ENCODE measurements around the gene RCOR2.

Gene RCOR2

DNA sequence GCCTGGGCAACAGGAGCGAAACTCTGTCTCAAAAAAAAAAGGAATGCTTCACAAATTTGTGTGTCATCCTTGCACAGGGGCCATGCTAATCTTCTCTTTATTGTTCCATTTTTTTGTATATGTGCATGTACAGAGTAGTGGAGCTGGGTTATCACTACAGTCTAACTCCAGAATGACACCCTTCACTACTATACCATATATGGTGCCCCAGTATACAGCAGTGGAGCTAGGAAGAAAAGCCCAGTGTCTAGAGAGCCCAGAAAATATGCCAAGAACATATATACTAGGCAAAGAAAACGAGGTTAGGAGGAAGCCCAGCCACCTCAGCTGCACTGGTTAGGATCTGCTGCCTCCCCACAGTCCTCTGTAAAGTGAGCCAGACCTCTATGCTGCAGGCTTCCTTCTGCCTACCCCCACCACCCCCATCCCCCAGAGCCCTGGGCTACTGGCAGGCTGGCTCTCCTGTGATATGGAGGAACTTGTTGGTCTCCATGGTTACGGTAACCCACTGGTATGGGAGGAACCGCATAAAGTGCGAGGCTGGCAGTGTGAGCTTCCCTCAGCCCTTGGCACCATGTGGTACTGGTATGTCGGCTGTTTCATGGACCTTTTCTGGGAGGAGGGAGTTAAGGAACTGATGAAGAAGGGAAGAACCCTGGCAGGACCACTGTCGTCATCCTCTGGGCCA, 34.3 kb downstream of the RCOR2 start:
- Histone ChIP-seq H3K27ac (no peak overlapping the region), H3K27me3 (ENCODE audit: insufficient read depth, low read depth, severe bottlenecking) (no peaks in the 10 kb centered on the region), H3K36me3 (peaks cover 7% of the 10 kb centered on the region; the same call in 1 of the 2 replicates), H3K9me3 (ENCODE audit: severe bottlenecking) (no peaks in the 10 kb centered on the region), H3K4me3 (ENCODE audit: low read depth, low read length) (no peak overlapping the region)
- TF ChIP-seq, protein P1, sequence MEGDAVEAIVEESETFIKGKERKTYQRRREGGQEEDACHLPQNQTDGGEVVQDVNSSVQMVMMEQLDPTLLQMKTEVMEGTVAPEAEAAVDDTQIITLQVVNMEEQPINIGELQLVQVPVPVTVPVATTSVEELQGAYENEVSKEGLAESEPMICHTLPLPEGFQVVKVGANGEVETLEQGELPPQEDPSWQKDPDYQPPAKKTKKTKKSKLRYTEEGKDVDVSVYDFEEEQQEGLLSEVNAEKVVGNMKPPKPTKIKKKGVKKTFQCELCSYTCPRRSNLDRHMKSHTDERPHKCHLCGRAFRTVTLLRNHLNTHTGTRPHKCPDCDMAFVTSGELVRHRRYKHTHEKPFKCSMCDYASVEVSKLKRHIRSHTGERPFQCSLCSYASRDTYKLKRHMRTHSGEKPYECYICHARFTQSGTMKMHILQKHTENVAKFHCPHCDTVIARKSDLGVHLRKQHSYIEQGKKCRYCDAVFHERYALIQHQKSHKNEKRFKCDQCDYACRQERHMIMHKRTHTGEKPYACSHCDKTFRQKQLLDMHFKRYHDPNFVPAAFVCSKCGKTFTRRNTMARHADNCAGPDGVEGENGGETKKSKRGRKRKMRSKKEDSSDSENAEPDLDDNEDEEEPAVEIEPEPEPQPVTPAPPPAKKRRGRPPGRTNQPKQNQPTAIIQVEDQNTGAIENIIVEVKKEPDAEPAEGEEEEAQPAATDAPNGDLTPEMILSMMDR (IDR thresholded peaks at IDR 0.05; ENCODE audit: low read depth, low read length), result no peak
- DNase-seq, result no peak

DNA sequence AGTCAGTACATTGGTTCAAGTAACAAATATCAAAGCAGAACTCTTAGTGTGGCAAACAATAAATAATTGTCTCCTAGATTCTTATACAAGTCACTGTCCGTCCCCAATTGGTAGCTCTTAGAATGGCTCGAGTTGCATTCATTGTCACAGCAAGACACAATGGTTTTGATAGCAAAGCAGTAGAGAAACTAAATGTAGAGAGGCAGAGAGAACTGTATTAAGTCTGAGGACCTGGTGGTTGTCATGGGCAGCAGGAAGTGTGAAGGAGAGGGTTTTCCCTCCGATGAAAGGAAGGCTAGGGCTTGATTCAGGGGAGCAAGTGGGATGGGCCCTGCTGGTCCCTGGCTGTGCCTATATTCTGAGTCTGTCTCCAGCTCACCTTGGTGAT, 36.6 kb downstream of the RCOR2 start:
- H3K27ac ChIP-seq, result no peak overlapping the region
- no peak overlapping the region for H3K4me3 ChIP-seq (ENCODE audit: low read depth, low read length)
- TF ChIP-seq, protein P1 (IDR thresholded peaks at IDR 0.05; ENCODE audit: low read depth, low read length), result no peak
- H3K27me3 ChIP-seq (ENCODE audit: insufficient read depth, low read depth, severe bottlenecking), result no peaks in the 10 kb centered on the region
- no peaks in the 10 kb centered on the region for H3K9me3 ChIP-seq (ENCODE audit: severe bottlenecking)
- DNase-seq, result no peak
- peaks cover 13% of the 10 kb centered on the region for H3K36me3 ChIP-seq

DNA sequence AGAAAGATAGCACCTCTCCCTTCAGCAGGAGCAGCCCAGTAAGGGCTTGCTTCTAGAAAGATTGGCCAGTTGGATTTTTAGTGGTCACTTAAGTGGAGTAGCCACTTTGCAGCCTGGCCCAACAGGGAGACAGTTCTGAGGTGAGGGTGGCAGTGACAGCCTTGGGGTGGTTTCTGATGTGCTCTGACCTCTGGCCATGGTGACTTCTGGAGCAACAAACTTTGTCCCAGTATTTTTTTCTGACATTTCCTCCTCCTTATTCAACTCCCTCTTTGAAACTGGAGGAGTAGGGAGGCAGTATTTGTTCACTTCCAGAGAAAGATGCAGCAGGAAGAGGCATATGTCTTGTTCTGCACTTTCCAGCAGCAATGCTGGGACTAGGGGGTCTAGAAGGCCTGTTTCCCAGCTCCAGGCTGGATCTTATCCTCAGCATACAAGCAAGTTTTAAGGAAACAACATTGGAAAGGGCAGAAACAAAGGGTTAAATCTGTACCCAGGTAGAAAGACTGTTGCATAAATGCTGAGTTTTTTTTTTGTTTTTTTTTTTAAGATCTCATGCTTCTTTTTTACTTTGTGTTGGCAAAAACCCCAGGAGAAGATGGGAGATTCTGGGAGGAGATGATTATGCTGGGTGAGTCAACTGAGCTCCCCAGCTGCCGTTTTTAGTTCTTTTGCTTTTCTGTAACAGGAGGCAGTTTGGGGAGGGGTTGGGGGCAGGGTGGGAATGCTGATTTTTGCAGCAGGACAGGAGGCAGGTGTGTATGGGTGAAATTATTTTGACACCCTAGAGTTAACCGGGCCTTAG, 37.2 kb downstream of the RCOR2 start:
- DNase-seq, result no peak
- no peak overlapping the region for H3K27ac ChIP-seq
- H3K36me3 ChIP-seq, result peaks cover 13% of the 10 kb centered on the region

DNA sequence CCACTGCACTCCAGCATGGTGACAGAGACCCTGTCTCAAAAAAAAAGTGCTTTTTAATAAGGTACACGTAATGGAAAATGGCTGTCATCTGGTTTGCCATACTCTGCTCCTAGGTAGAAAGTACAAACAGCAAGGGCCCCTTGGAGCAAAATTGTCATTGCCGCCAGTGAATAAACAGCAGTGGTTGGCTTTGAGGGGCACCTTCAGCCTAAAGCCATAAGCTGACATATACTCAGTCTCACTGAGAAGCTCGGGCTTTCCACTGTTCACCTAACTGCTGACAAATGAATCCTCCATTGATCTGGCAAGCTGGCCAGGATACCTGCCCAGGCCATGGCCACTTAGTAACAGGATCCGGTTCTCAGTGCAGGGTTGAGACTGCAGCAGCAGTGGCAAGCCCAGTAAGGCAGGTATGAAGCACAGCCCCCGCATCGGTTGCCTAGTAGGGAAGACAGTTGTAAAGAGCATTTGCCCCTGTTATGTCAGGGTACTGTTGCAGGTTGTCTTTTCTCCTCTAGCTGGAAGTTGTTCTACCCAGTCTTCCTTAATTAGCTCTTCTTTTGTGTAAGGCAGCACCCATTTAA, 39.2 kb downstream of the RCOR2 start:
- TF ChIP-seq, protein P1 (IDR thresholded peaks at IDR 0.05; ENCODE audit: low read depth, low read length), result no peak
- no peaks in the 10 kb centered on the region for H3K9me3 ChIP-seq (ENCODE audit: severe bottlenecking)
- peaks cover 13% of the 10 kb centered on the region for H3K36me3 ChIP-seq
- no peak overlapping the region for H3K27ac ChIP-seq
- no peaks in the 10 kb centered on the region for H3K27me3 ChIP-seq (ENCODE audit: insufficient read depth, low read depth, severe bottlenecking)
- H3K4me3 ChIP-seq (ENCODE audit: low read depth, low read length), result no peak overlapping the region
- no peak for DNase-seq

More for the DNA sequence above, 37.2 kb downstream of the RCOR2 start:
- TF ChIP-seq, protein P1 (IDR thresholded peaks at IDR 0.05; ENCODE audit: low read depth, low read length), result no peak
- no peak overlapping the region for H3K4me3 ChIP-seq (ENCODE audit: low read depth, low read length)
- no peaks in the 10 kb centered on the region for H3K27me3 ChIP-seq (ENCODE audit: insufficient read depth, low read depth, severe bottlenecking)
- no peaks in the 10 kb centered on the region for H3K9me3 ChIP-seq (ENCODE audit: severe bottlenecking)

DNA sequence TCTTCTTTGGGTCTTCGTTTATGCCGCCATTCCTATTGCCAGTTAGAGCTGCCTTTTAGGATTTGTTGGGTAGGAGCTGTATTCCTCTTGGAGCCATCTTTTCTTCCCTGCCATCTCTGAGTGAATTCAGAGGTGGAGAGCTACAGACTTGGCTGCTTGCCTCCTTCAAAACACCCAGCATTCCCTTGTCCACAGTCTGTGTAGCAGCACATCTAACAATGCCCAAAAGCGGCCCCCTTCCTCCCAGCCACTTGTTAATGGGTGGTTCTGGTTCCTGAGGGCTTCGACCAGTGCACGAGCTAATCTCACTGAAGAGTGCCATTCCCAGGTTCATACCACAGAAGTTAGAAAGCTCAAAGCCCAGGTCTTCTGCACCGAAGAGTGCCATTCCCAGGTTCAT, 40.3 kb downstream of the RCOR2 start:
- Histone ChIP-seq H3K27ac (no peak overlapping the region), H3K27me3 (ENCODE audit: insufficient read depth, low read depth, severe bottlenecking) (no peaks in the 10 kb centered on the region), H3K36me3 (peaks cover 13% of the 10 kb centered on the region), H3K4me3 (ENCODE audit: low read depth, low read length) (no peak overlapping the region), H3K9me3 (ENCODE audit: severe bottlenecking) (no peaks in the 10 kb centered on the region)
- TF ChIP-seq, protein P1 (IDR thresholded peaks at IDR 0.05; ENCODE audit: low read depth, low read length), result no peak
- no peak for DNase-seq
